ENCODE measurements around the gene PRPF38A.
A peak's percentile ranks its signal among the peaks of the same experiment; 100 is the strongest.

The PRPF38A gene

DNA sequence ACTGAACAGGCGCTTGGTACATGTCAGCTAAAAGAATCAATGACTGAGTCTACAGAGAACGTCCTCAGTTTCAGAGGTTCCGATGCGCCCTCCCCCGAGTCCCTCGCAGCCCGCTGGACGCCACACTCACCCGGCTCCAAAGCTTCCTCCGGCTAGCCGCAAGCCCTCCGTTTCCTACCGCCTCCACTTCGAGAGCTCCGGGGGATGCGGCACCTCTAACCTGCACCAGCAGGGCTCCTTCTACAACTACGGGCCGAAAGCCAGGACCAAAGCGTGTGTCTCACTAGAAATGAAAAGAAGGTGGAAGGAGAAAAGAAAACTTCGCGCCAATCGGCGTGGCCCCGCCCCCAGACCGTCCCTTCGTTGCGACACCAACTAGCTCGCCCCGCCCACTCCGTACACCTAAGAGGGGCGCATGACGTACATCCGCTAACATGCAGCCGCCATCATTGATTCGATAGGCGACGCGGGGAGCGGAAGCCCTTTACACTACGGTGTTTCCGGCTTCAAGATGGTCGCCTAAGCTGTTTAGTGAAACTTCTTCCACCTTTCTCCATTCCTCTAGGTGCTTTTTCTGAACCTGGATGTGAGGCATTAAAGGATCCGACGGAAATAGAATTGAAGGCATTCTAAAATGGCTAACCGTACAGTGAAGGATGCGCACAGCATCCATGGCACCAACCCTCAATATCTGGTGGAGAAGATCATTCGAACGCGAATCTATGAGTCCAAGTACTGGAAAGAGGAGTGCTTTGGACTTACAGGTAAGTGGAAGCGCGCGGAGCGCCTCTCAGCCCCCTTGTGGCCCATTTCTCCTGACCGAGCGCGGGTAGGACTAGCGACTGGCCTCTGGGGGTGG is at the start of gene PRPF38A, which contains the start of gene ORC1:
TSS of gene PRPF38A (plus strand) at position 487 of the 859 bp plus-strand sequence. CDS start at position 635, 148 bp downstream.
TSS of gene ORC1 (minus strand) at position 308 of the 859 bp plus-strand sequence. CDS start 2,200 bp downstream, outside the sequence.
- ATAC-seq (ENCODE audit: low read depth) (peak; percentile 93), DNase-seq (ENCODE audit: low spot score in 2 of 2) (peak; percentile 89 to 92)
- Mint-ChIP-seq H3K4me1 (peaks cover 11% of the 10 kb centered on the region), H3K9me3 (no peaks in the 10 kb centered on the region), H3K27me3 (no peaks in the 10 kb centered on the region), H3K27ac (peak within 1 kb of the TSS; percentile 99), H3K36me3 (peaks cover 17% of the 10 kb centered on the region), H3K4me3 (peak within 1 kb of the TSS; percentile 95)

- ATAC-seq (ENCODE audit: low read depth): no peak
- H3K36me3 Mint-ChIP-seq: peaks cover 43% of the 10 kb centered on the region
Observed at GRCh38 chr1:52355436-52355835, 49.0 kb upstream of the PRPF38A start.

DNA sequence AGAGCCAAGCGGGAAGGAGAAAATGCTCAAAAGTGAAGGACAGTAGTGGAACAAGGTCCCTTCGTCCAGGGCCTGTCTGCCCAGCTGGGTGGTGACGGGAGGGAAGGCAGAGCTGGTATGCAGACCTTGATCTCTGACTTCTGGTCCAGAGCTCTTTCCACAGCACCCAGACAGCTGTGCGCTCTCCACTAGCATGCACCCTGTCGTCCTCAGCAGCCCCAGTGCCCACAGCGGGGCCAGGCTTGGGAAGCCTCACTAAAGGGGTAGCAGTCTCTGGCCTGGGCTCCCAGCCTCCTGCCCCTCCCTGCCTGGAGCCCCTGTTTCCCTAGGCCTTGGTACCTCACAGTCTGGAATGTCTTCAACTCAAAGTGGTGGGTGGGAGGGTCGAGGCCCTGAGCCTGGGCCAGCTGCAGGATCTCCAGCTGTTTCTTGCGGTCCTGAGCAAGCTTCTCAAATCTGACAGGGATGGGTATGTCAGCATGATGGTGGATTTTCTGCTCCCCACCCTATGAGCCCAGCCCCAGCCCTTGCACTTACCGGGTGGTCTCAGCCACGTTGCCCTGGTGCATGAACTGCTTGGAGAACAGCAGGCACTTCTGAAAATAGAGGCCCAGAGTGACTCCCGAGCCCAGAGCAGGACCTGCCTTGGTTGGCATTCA is 48.4 kb upstream of the PRPF38A start:
- ATAC-seq (ENCODE audit: low read depth): no peak
- H3K4me1 Mint-ChIP-seq: no peaks in the 10 kb centered on the region
- no peak overlapping the region for H3K4me3 Mint-ChIP-seq
- H3K9me3 Mint-ChIP-seq: no peaks in the 10 kb centered on the region
- no peak for DNase-seq (ENCODE audit: low spot score in 2 of 2)
- H3K27ac Mint-ChIP-seq: no peak overlapping the region
- H3K27me3 Mint-ChIP-seq: no peaks in the 10 kb centered on the region
- H3K36me3 Mint-ChIP-seq: peaks cover 45% of the 10 kb centered on the region

More at GRCh38 chr1:52355436-52355835, 49.0 kb upstream of the PRPF38A start:
- Mint-ChIP-seq H3K4me1 (no peaks in the 10 kb centered on the region), H3K9me3 (no peaks in the 10 kb centered on the region), H3K27me3 (no peaks in the 10 kb centered on the region), H3K4me3 (no peak overlapping the region), H3K27ac (no peak overlapping the region)
- no peak for DNase-seq (ENCODE audit: low spot score in 2 of 2)

DNA sequence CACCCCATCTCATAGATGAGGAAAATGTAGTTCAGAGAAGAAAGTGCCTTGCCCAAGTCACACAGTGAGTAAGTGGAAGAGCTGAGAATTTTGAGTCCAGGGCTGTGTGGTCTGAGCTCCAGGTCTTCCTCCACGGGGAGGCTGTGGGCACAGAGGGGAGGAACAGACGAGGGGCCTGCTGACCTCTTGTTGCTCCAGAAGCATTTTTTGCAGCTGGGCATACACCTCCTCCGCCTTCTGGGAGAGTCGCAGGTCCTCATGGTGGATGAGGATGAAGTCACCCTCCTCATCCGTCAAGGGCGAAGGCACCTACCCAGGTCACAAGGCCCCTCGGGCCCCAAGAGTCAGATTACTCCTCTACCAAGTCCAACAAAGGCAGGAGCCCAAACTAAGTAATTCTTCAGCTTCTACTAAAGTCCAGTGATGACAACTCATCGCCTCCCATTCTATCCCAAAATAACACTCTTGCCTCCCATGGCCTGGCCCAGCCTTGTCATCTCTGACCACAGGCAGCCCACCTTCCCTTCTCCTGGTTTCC is 47.5 kb upstream of the PRPF38A start:
- ATAC-seq (ENCODE audit: low read depth): no peak
- no peak overlapping the region for H3K27ac Mint-ChIP-seq
- DNase-seq (ENCODE audit: low spot score in 2 of 2): no peak
- H3K9me3 Mint-ChIP-seq: no peaks in the 10 kb centered on the region
- no peak overlapping the region for H3K4me3 Mint-ChIP-seq
- H3K4me1 Mint-ChIP-seq: no peaks in the 10 kb centered on the region
- H3K27me3 Mint-ChIP-seq: no peaks in the 10 kb centered on the region
- peaks cover 53% of the 10 kb centered on the region for H3K36me3 Mint-ChIP-seq

GRCh38 chr1:52357397-52357796 is 47.0 kb upstream of the PRPF38A start:
- no peaks in the 10 kb centered on the region for H3K27me3 Mint-ChIP-seq
- DNase-seq (ENCODE audit: low spot score in 2 of 2): no peak
- no peaks in the 10 kb centered on the region for H3K4me1 Mint-ChIP-seq
- H3K4me3 Mint-ChIP-seq: no peak overlapping the region
- H3K9me3 Mint-ChIP-seq: no peaks in the 10 kb centered on the region
- no peak overlapping the region for H3K27ac Mint-ChIP-seq
- peaks cover 53% of the 10 kb centered on the region for H3K36me3 Mint-ChIP-seq
- no peak for ATAC-seq (ENCODE audit: low read depth)

GRCh38 chr1:52358851-52359497 is 45.4 kb upstream of the PRPF38A start:
- H3K36me3 Mint-ChIP-seq: peaks cover 55% of the 10 kb centered on the region
- H3K4me3 Mint-ChIP-seq: no peak overlapping the region
- DNase-seq (ENCODE audit: low spot score in 2 of 2): no peak
- H3K4me1 Mint-ChIP-seq: no peaks in the 10 kb centered on the region
- no peaks in the 10 kb centered on the region for H3K27me3 Mint-ChIP-seq
- H3K9me3 Mint-ChIP-seq: no peaks in the 10 kb centered on the region
- no peak overlapping the region for H3K27ac Mint-ChIP-seq
- no peak for ATAC-seq (ENCODE audit: low read depth)

DNA sequence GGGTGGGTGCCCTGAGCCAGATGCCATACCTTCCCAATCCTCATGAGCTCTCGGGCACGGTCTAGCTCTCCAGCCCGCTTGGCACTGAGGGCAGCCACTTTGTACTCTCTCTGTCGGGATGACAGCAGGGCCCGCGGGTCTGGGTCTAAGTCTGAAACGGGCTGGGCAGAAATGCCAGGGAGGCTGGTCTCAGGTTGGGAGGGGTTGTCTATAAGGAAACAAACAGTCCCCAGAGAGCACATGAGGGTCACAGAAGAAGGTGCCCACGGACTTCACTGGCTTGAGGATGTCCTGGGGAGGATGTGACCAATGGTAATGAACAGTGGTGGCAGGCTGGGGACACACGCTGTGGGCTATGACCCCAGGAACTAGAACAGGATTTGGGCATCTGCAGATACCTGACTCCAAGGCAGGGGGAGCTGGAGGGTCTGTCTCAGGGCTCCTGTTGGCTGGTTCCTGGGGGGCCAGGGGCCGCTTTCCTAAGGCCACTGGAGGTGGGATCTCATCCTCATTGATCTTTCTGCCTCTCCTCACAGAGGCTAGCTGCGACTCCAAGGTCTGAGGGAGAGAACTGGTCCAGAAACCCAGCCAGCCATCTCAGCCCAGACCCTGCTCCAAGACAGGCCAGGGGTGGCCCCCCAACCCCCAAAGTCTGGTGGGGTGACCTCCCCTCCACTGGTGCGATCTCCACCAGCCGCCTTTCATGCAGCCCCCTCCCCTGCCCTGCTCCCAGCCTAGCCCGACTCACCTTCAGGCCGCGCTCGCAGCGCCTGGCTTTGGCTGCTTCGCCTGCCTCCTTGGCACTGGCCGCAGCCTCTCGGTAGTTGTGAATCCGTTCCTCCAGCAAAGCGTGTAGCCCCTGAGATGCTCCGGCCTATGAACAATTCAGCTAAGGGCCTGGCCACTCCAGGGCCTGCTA is 44.5 kb upstream of the PRPF38A start:
- ATAC-seq (ENCODE audit: low read depth): no peak
- peak overlapping the region; percentile 63 for H3K27ac Mint-ChIP-seq
- peaks cover 49% of the 10 kb centered on the region for H3K36me3 Mint-ChIP-seq

DNA sequence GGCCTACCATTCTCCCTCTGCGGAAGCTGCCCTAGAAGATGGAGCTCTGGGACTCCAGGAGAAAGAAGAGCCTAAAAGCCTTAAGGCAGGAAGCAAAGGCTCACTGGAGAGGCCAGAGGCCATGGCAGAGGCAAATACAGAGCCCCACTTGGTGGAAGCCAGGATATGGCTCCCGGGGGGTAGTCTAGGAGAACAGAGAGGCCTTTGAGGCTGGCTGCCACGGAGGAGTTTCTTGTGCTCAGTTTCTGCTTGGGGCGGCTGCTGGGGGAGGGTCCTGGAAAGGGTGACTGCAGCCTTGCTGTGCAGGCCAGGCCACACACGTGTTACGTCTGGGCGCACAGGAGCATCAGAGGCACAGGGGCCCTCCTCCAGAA is 43.8 kb upstream of the PRPF38A start:
- Mint-ChIP-seq H3K4me3 (no peak overlapping the region), H3K4me1 (peaks cover 12% of the 10 kb centered on the region)

More for the DNA sequence above, 44.5 kb upstream of the PRPF38A start:
- no peak for DNase-seq (ENCODE audit: low spot score in 2 of 2)
- Mint-ChIP-seq H3K4me1 (peaks cover 6% of the 10 kb centered on the region), H3K27me3 (no peaks in the 10 kb centered on the region), H3K9me3 (no peaks in the 10 kb centered on the region), H3K4me3 (no peak overlapping the region)

DNA sequence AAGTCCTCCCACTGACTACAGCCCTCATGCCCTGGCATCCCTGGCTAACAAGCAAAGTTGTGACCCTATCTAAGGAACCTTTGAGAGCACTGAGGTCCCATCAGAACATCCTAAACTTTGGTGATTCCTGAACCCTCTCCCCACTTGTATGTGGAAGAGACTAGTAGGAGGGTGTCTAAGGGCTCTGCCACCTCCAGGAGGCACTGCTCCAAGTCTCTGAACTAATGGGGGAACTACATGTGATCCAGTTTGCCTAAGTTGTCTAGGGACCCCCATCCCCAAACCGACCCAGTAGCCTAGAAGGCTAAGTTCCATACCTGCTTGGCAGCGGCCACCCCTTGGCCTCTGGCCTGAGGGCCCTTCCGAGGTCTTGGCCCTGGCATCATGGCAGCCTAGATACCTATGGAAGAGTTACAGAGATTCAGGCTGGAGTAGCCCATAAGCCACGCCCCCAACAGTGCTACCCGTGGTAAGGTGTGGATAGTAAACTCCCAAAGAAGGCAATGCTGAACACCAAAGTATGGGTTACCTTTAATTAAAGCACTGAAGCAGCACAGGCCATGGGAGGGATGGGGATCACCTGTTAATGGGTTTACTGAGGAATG is 40.1 kb upstream of the PRPF38A start:
- peaks cover 20% of the 10 kb centered on the region for H3K4me1 Mint-ChIP-seq
- ATAC-seq (ENCODE audit: low read depth) (no peak), DNase-seq (ENCODE audit: low spot score in 2 of 2) (no peak)
- no peaks in the 10 kb centered on the region for H3K9me3 Mint-ChIP-seq
- H3K36me3 Mint-ChIP-seq: peaks cover 23% of the 10 kb centered on the region
- peak overlapping the region; percentile 41 for H3K27ac Mint-ChIP-seq
- H3K4me3 Mint-ChIP-seq: peak overlapping the region; percentile 51
- no peaks in the 10 kb centered on the region for H3K27me3 Mint-ChIP-seq

More for the DNA sequence above, 43.8 kb upstream of the PRPF38A start:
- no peak for DNase-seq (ENCODE audit: low spot score in 2 of 2)
- no peaks in the 10 kb centered on the region for H3K9me3 Mint-ChIP-seq
- peaks cover 44% of the 10 kb centered on the region for H3K36me3 Mint-ChIP-seq
- no peaks in the 10 kb centered on the region for H3K27me3 Mint-ChIP-seq
- ATAC-seq (ENCODE audit: low read depth): no peak
- no peak overlapping the region for H3K27ac Mint-ChIP-seq

DNA sequence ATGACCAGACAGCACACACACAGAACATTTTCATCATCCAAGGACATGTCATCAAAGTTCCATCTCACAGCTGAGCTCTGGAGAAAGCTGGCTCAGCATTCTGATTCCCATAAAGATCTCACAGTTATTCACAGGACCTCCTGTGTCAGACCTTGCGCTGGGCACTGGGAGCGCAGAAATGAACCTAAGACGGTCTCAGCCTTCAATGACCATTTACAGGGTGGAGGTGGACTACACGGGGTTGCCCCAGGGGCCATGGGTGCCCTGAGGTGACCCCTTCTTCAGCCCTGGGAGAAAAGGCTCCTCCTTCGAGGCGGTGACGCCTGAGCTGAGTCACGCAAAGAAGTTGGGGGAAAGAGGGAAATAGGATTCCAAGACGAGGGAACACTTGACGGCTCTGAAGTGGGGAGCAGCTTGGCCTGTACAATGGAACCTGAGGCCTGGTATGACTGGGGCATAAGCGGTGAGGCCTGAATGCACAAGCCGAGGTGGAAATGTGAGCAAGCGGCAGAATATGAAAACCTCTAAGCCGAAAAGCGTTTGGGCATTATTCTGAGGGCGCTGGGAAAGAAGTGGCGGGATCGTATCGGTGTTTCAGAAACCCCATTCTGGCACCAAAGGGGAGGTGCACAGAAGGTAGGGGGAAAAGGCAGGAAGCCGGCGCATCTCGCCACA is 39.2 kb upstream of the PRPF38A start:
- H3K4me1 Mint-ChIP-seq: peaks cover 20% of the 10 kb centered on the region
- H3K36me3 Mint-ChIP-seq: peaks cover 18% of the 10 kb centered on the region
- H3K27ac Mint-ChIP-seq: peak overlapping the region; percentile 90
- H3K9me3 Mint-ChIP-seq: no peaks in the 10 kb centered on the region
- no peaks in the 10 kb centered on the region for H3K27me3 Mint-ChIP-seq
- H3K4me3 Mint-ChIP-seq: peak overlapping the region; percentile 95
- ATAC-seq (ENCODE audit: low read depth) (no peak), DNase-seq (ENCODE audit: low spot score in 2 of 2) (no peak)

GRCh38 chr1:52365746-52366516 is 38.5 kb upstream of the PRPF38A start, which contains the start of gene CC2D1B:
Gene CC2D1B, minus strand, starts transcription at chr1:52366205. Its CDS starts 1,585 bp downstream, at chr1:52364620.
- DNase-seq (ENCODE audit: low spot score in 2 of 2) (peak; percentile 98 to 100), ATAC-seq (ENCODE audit: low read depth) (peak; percentile 87)
- peaks cover 15% of the 10 kb centered on the region for H3K36me3 Mint-ChIP-seq
- no peaks in the 10 kb centered on the region for H3K9me3 Mint-ChIP-seq
- H3K27ac Mint-ChIP-seq: peak within 1 kb of the TSS; percentile 90
- peak within 1 kb of the TSS; percentile 95 for H3K4me3 Mint-ChIP-seq
- H3K4me1 Mint-ChIP-seq: peaks cover 20% of the 10 kb centered on the region
- no peaks in the 10 kb centered on the region for H3K27me3 Mint-ChIP-seq

GRCh38 chr1:52366517-52366827 is 37.9 kb upstream of the PRPF38A start:
- H3K4me3 Mint-ChIP-seq: peak overlapping the region; percentile 95
- peaks cover 20% of the 10 kb centered on the region for H3K4me1 Mint-ChIP-seq
- ATAC-seq (ENCODE audit: low read depth) (no peak), DNase-seq (ENCODE audit: low spot score in 2 of 2) (no peak)
- H3K27me3 Mint-ChIP-seq: no peaks in the 10 kb centered on the region
- peaks cover 11% of the 10 kb centered on the region for H3K36me3 Mint-ChIP-seq
- H3K27ac Mint-ChIP-seq: peak overlapping the region; percentile 90
- no peaks in the 10 kb centered on the region for H3K9me3 Mint-ChIP-seq

Measured in memory B cell (primary cell).